Gastrocnemius medialis (tissue), 4 donors: ENCODE data around the gene PSME3IP1.

ENCODE experiments used
- POLR2A ChIP-seq, 2 donors: fragments of 450-650 bp; IDR thresholded peaks; one replicate each; pipeline ENCODE4 v1.6.1; 2017; ENCODE audit warnings: antibody characterized with exemption in 2 of 2, mild to moderate bottlenecking in 2 of 2, moderate library complexity in 2 of 2
- TF ChIP-seq, protein P1 (sequence below), 5 experiments: fragments of 450-650 bp in 3 of 5; fragments of 200-600 bp in 2 of 5; sonication (generic) in 2 of 5; IDR thresholded peaks in 4 of 5; conservative IDR thresholded peaks in 1 of 5; 1 replicate in 4 of 5; 2 replicates in 1 of 5; pipeline ENCODE4 v1.5.1; 2016 to 2019; ENCODE audit warnings: antibody characterized with exemption in 5 of 5, mild to moderate bottlenecking in 3 of 5, moderate library complexity in 3 of 5

DNA sequence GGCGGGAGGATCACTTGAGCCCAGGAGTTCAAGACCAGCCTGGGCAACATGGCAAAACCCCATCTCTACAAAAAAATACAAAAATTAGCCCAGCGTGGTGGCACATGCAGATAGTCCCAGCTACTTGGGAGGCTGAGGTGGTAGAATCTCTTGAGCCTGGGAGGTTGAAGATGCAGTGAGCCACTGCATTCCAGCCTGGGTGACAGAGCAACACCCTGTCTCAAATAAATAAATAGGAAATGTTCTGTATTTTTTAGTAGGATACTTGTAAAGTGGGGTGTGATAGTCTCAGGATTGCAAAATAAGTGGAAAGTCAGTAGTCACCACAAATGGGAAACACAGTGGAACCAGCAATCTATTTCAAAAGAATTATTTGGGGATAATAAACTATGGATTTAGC lies 4.3 kb upstream of the PSME3IP1 start:
- TF ChIP-seq, protein P1, sequence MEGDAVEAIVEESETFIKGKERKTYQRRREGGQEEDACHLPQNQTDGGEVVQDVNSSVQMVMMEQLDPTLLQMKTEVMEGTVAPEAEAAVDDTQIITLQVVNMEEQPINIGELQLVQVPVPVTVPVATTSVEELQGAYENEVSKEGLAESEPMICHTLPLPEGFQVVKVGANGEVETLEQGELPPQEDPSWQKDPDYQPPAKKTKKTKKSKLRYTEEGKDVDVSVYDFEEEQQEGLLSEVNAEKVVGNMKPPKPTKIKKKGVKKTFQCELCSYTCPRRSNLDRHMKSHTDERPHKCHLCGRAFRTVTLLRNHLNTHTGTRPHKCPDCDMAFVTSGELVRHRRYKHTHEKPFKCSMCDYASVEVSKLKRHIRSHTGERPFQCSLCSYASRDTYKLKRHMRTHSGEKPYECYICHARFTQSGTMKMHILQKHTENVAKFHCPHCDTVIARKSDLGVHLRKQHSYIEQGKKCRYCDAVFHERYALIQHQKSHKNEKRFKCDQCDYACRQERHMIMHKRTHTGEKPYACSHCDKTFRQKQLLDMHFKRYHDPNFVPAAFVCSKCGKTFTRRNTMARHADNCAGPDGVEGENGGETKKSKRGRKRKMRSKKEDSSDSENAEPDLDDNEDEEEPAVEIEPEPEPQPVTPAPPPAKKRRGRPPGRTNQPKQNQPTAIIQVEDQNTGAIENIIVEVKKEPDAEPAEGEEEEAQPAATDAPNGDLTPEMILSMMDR (IDR thresholded peaks at IDR 0.05 in 4 of 5, conservative IDR thresholded peaks at IDR 0.05 in 1 of 5): no peak
- no peak for TF ChIP-seq POLR2A (IDR thresholded peaks at IDR 0.05)
